ENCODE results near the gene MYBBP1A. TPM values are rescaled to one million over a fixed set of nuclear protein-coding genes. Genes with fewer than 3 reads are reported as not detected.

The MYBBP1A gene
- total RNA-seq, 2 donors from 2014 or later = 47.5 to 95.4 TPM

GRCh38 chr17:4509923-4510617 lies 45.1 kb downstream of the MYBBP1A start:
- ATAC-seq (replicated peaks) = peak; percentile 26
- H3K4me1 Mint-ChIP-seq = peaks cover 17% of the 10 kb centered on the region
- H3K27me3 Mint-ChIP-seq = peaks cover under 1% of the 10 kb centered on the region
- no peaks in the 10 kb centered on the region for H3K36me3 Mint-ChIP-seq (ENCODE audit: low read depth)
- H3K4me3 Mint-ChIP-seq = peak overlapping the region; percentile 27
- H3K27ac Mint-ChIP-seq = peak overlapping the region; percentile 73
- H3K9me3 Mint-ChIP-seq = no peaks in the 10 kb centered on the region

- H3K27ac Mint-ChIP-seq = peak overlapping the region; percentile 73
- peak; percentile 78 for ATAC-seq (replicated peaks)
Observed at GRCh38 chr17:4509401-4509800, 45.8 kb downstream of the MYBBP1A start.

GRCh38 chr17:4508207-4508606 lies 47.0 kb downstream of the MYBBP1A start:
- Mint-ChIP-seq H3K36me3 (ENCODE audit: low read depth) (no peaks in the 10 kb centered on the region), H3K27ac (peak overlapping the region; percentile 73), H3K4me1 (peaks cover 29% of the 10 kb centered on the region), H3K9me3 (no peaks in the 10 kb centered on the region), H3K27me3 (peaks cover 4% of the 10 kb centered on the region), H3K4me3 (no peak overlapping the region)
- no peak for ATAC-seq (replicated peaks)

More at GRCh38 chr17:4509401-4509800, 45.8 kb downstream of the MYBBP1A start:
- Mint-ChIP-seq H3K9me3 (no peaks in the 10 kb centered on the region), H3K4me1 (peaks cover 23% of the 10 kb centered on the region), H3K36me3 (ENCODE audit: low read depth) (no peaks in the 10 kb centered on the region), H3K4me3 (peak overlapping the region; percentile 27), H3K27me3 (peaks cover 4% of the 10 kb centered on the region)

GRCh38 chr17:4507361-4508111 lies 47.6 kb downstream of the MYBBP1A start:
- no peaks in the 10 kb centered on the region for H3K9me3 Mint-ChIP-seq
- no peak for ATAC-seq (replicated peaks)
- peaks cover 29% of the 10 kb centered on the region for H3K4me1 Mint-ChIP-seq
- peak overlapping the region; percentile 73 for H3K27ac Mint-ChIP-seq
- no peak overlapping the region for H3K4me3 Mint-ChIP-seq
- H3K27me3 Mint-ChIP-seq = peaks cover 9% of the 10 kb centered on the region
- H3K36me3 Mint-ChIP-seq (ENCODE audit: low read depth) = no peaks in the 10 kb centered on the region

GRCh38 chr17:4506892-4507291 lies 48.3 kb downstream of the MYBBP1A start:
- Mint-ChIP-seq H3K36me3 (ENCODE audit: low read depth) (no peaks in the 10 kb centered on the region), H3K27me3 (peaks cover 10% of the 10 kb centered on the region), H3K4me3 (no peak overlapping the region), H3K27ac (no peak overlapping the region), H3K9me3 (no peaks in the 10 kb centered on the region), H3K4me1 (peaks cover 29% of the 10 kb centered on the region)
- ATAC-seq (replicated peaks) = no peak

- peaks cover 29% of the 10 kb centered on the region for H3K4me1 Mint-ChIP-seq
- no peaks in the 10 kb centered on the region for H3K36me3 Mint-ChIP-seq (ENCODE audit: low read depth)
- H3K4me3 Mint-ChIP-seq = no peak overlapping the region
- peaks cover 15% of the 10 kb centered on the region for H3K27me3 Mint-ChIP-seq
- no peak for ATAC-seq (replicated peaks)
- no peaks in the 10 kb centered on the region for H3K9me3 Mint-ChIP-seq
- no peak overlapping the region for H3K27ac Mint-ChIP-seq
Observed at GRCh38 chr17:4506175-4506813, 48.9 kb downstream of the MYBBP1A start.

- H3K27ac Mint-ChIP-seq = peak overlapping the region; percentile 45
- H3K9me3 Mint-ChIP-seq = no peaks in the 10 kb centered on the region
- peaks cover 34% of the 10 kb centered on the region for H3K4me1 Mint-ChIP-seq
- H3K36me3 Mint-ChIP-seq (ENCODE audit: low read depth) = no peaks in the 10 kb centered on the region
- peaks cover 24% of the 10 kb centered on the region for H3K27me3 Mint-ChIP-seq
- H3K4me3 Mint-ChIP-seq = peak overlapping the region; percentile 33
- ATAC-seq (replicated peaks) = peak; percentile 59
Observed at GRCh38 chr17:4505187-4505586, 50.0 kb downstream of the MYBBP1A start.

- peak; percentile 20 for ATAC-seq (replicated peaks)
- peaks cover 32% of the 10 kb centered on the region for H3K27me3 Mint-ChIP-seq
- no peak overlapping the region for H3K4me3 Mint-ChIP-seq
- H3K27ac Mint-ChIP-seq = peak overlapping the region; percentile 45
- H3K4me1 Mint-ChIP-seq = peaks cover 37% of the 10 kb centered on the region
- H3K36me3 Mint-ChIP-seq (ENCODE audit: low read depth) = no peaks in the 10 kb centered on the region
- no peaks in the 10 kb centered on the region for H3K9me3 Mint-ChIP-seq
Observed at GRCh38 chr17:4504188-4504587, 51.0 kb downstream of the MYBBP1A start.

- ATAC-seq (replicated peaks) = no peak
- Mint-ChIP-seq H3K4me1 (peaks cover 30% of the 10 kb centered on the region), H3K9me3 (no peaks in the 10 kb centered on the region), H3K36me3 (ENCODE audit: low read depth) (no peaks in the 10 kb centered on the region), H3K27ac (no peak overlapping the region), H3K27me3 (peaks cover 32% of the 10 kb centered on the region), H3K4me3 (no peak overlapping the region)
Observed at GRCh38 chr17:4503283-4504025, 51.7 kb downstream of the MYBBP1A start.

GRCh38 chr17:4502466-4503154 lies 52.6 kb downstream of the MYBBP1A start:
- H3K4me1 Mint-ChIP-seq = peaks cover 30% of the 10 kb centered on the region
- H3K27me3 Mint-ChIP-seq = peaks cover 32% of the 10 kb centered on the region
- no peaks in the 10 kb centered on the region for H3K9me3 Mint-ChIP-seq
- no peak overlapping the region for H3K27ac Mint-ChIP-seq
- ATAC-seq (replicated peaks) = no peak
- no peaks in the 10 kb centered on the region for H3K36me3 Mint-ChIP-seq (ENCODE audit: low read depth)
- no peak overlapping the region for H3K4me3 Mint-ChIP-seq

- H3K9me3 Mint-ChIP-seq = no peaks in the 10 kb centered on the region
- H3K4me1 Mint-ChIP-seq = peaks cover 30% of the 10 kb centered on the region
- H3K27ac Mint-ChIP-seq = no peak overlapping the region
- no peak for ATAC-seq (replicated peaks)
- no peaks in the 10 kb centered on the region for H3K36me3 Mint-ChIP-seq (ENCODE audit: low read depth)
- peaks cover 32% of the 10 kb centered on the region for H3K27me3 Mint-ChIP-seq
- no peak overlapping the region for H3K4me3 Mint-ChIP-seq
Observed at GRCh38 chr17:4501295-4501949, 53.8 kb downstream of the MYBBP1A start.

- no peaks in the 10 kb centered on the region for H3K9me3 Mint-ChIP-seq
- H3K4me3 Mint-ChIP-seq = peak overlapping the region; percentile 67
- H3K27me3 Mint-ChIP-seq = peaks cover 32% of the 10 kb centered on the region
- no peaks in the 10 kb centered on the region for H3K36me3 Mint-ChIP-seq (ENCODE audit: low read depth)
- H3K27ac Mint-ChIP-seq = no peak overlapping the region
- no peak for ATAC-seq (replicated peaks)
- H3K4me1 Mint-ChIP-seq = peaks cover 27% of the 10 kb centered on the region
Observed at GRCh38 chr17:4500191-4500571, 55.0 kb downstream of the MYBBP1A start.

GRCh38 chr17:4499431-4500190 lies 55.6 kb downstream of the MYBBP1A start:
- no peak overlapping the region for H3K27ac Mint-ChIP-seq
- peaks cover 21% of the 10 kb centered on the region for H3K4me1 Mint-ChIP-seq
- peak overlapping the region; percentile 67 for H3K4me3 Mint-ChIP-seq
- no peaks in the 10 kb centered on the region for H3K36me3 Mint-ChIP-seq (ENCODE audit: low read depth)
- H3K9me3 Mint-ChIP-seq = no peaks in the 10 kb centered on the region
- ATAC-seq (replicated peaks) = peak; percentile 19
- H3K27me3 Mint-ChIP-seq = peaks cover 28% of the 10 kb centered on the region
